Stomach (tissue), 4 donors: ENCODE measurements around the gene MTCH2.

Experiments used
- EP300 ChIP-seq: sonication (generic); formaldehyde crosslinking; IDR thresholded peaks from one replicate; pipeline ENCODE4 v1.6.1; 2017; ENCODE audit warnings: antibody characterized with exemption
- TF ChIP-seq, protein P1 (sequence below), 7 experiments: fragments of 450-650 bp in 4 of 7; fragments of 200-600 bp in 3 of 7; sonication (generic) in 3 of 7; IDR thresholded peaks; one replicate each; pipeline ENCODE4 v1.5.1; 2016 to 2019; ENCODE audit warnings: antibody characterized with exemption in 7 of 7, control low read depth in 2 of 7, mild to moderate bottlenecking in 1 of 7

DNA sequence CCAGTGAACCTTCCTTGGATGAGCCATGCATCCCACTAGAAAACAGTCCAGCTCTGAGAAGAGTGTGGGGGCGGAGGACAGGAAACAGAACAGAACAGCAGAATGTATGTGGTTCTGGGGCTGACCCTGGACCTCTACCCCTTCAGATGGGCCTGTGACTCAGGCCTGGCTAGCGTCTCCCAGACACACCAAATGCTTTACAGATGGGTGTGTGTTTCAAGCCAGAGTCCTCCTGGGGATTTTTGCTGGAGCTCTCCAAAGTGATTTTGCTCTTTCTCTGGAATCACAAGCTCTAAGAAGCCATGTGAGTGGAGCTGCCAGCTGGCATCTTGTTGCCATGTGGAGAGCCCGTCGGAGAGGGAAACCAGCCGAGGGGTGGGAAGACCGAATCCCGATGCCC is 35.0 kb downstream of the MTCH2 start:
- TF ChIP-seq, protein P1, sequence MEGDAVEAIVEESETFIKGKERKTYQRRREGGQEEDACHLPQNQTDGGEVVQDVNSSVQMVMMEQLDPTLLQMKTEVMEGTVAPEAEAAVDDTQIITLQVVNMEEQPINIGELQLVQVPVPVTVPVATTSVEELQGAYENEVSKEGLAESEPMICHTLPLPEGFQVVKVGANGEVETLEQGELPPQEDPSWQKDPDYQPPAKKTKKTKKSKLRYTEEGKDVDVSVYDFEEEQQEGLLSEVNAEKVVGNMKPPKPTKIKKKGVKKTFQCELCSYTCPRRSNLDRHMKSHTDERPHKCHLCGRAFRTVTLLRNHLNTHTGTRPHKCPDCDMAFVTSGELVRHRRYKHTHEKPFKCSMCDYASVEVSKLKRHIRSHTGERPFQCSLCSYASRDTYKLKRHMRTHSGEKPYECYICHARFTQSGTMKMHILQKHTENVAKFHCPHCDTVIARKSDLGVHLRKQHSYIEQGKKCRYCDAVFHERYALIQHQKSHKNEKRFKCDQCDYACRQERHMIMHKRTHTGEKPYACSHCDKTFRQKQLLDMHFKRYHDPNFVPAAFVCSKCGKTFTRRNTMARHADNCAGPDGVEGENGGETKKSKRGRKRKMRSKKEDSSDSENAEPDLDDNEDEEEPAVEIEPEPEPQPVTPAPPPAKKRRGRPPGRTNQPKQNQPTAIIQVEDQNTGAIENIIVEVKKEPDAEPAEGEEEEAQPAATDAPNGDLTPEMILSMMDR (IDR thresholded peaks at IDR 0.05) = no peak
- TF ChIP-seq EP300 = no peak
